Keratinocyte (primary cell): ENCODE measurements around the gene ALDH4A1. TPM values are rescaled to one million over a fixed set of nuclear protein-coding genes. Genes with fewer than 3 reads are reported as not detected.

Experiments used
- DNase-seq: peaks from one replicate; pipeline ENCODE4 v3.0.0-alpha.2; 2011; ENCODE audit warnings: low read depth, missing footprints, low spot score
- FAIRE-seq: peaks from 2 replicates; lab custom pipeline; 2011; peaks lifted over from hg19 to GRCh38; lab: Jason Lieb, UNC
- H2AFZ ChIP-seq: 2 replicates; pipeline ENCODE4 v1.6.0; 2012; ENCODE audit warnings: low read length, control low read depth, inconsistent platforms; ENCODE audit not compliant: control insufficient read depth
- H3K27ac ChIP-seq: 2 replicates; pipeline ENCODE4 v1.5.1; 2011; ENCODE audit warnings: low read length; ENCODE audit not compliant: control insufficient read depth, insufficient read depth
- H3K27me3 ChIP-seq: 3 replicates; pipeline ENCODE4 v1.6.0; 2011; ENCODE audit warnings: low read length; ENCODE audit not compliant: control insufficient read depth, insufficient read depth; ENCODE audit errors: extremely low read depth
- H3K36me3 ChIP-seq, 2 experiments: 2 replicates in 1 of 2; 3 replicates in 1 of 2; pipeline ENCODE4 v1.5.1; 2011; ENCODE audit warnings: low read length in 2 of 2, mild to moderate bottlenecking in 1 of 2; ENCODE audit not compliant: control insufficient read depth in 2 of 2, insufficient read depth in 2 of 2; ENCODE audit errors: extremely low read depth in 1 of 2
- H3K4me1 ChIP-seq: 3 replicates; pipeline ENCODE4 v1.5.1; 2011; ENCODE audit warnings: low read length; ENCODE audit not compliant: control insufficient read depth, insufficient read depth; ENCODE audit errors: extremely low read depth
- H3K4me2 ChIP-seq: 3 replicates; pipeline ENCODE4 v1.6.0; 2011; ENCODE audit warnings: low read depth, low read length; ENCODE audit not compliant: control insufficient read depth, insufficient read depth; ENCODE audit errors: extremely low read depth
- H3K4me3 ChIP-seq, 3 experiments: fragments of 200-600 bp in 1 of 3; sonication (generic) in 1 of 3; 2 replicates in 2 of 3; 3 replicates in 1 of 3; pipeline ENCODE4 v1.5.1; 2011 to 2016; ENCODE audit warnings: low read length in 3 of 3, mild to moderate bottlenecking in 3 of 3, control low read depth in 2 of 3, inconsistent platforms in 1 of 3, low read depth in 1 of 3, mixed read lengths in 1 of 3, mixed run types in 1 of 3, moderate library complexity in 1 of 3; ENCODE audit not compliant: control insufficient read depth in 2 of 3, insufficient read depth in 2 of 3; ENCODE audit errors: extremely low read depth in 1 of 3
- H3K79me2 ChIP-seq: 2 replicates; pipeline ENCODE4 v1.6.0; 2012; ENCODE audit warnings: low read length; ENCODE audit not compliant: control insufficient read depth, insufficient read depth
- H3K9ac ChIP-seq: 3 replicates; pipeline ENCODE4 v1.6.0; 2011; ENCODE audit warnings: low read length; ENCODE audit not compliant: control insufficient read depth, insufficient read depth; ENCODE audit errors: extremely low read depth
- H3K9me1 ChIP-seq: 3 replicates; pipeline ENCODE4 v1.6.0; 2011; ENCODE audit warnings: low read length; ENCODE audit not compliant: control insufficient read depth, insufficient read depth; ENCODE audit errors: extremely low read depth
- H3K9me3 ChIP-seq: 2 replicates; pipeline ENCODE4 v1.5.1; 2012; ENCODE audit warnings: low read depth, low read length; ENCODE audit not compliant: control insufficient read depth
- H4K20me1 ChIP-seq: 3 replicates; pipeline ENCODE4 v1.6.0; 2011; ENCODE audit warnings: low read length; ENCODE audit not compliant: control insufficient read depth, insufficient read depth; ENCODE audit errors: extremely low read depth
- CTCF ChIP-seq, 3 experiments: IDR thresholded peaks in 1 of 3; conservative IDR thresholded peaks in 1 of 3; optimal IDR thresholded peaks in 1 of 3; 2 replicates in 2 of 3; 3 replicates in 1 of 3; pipeline versions ENCODE3 to v1.5.1; 2011; ENCODE audit warnings: low read length in 3 of 3, mild to moderate bottlenecking in 3 of 3, moderate library complexity in 2 of 3, control low read depth in 1 of 3, inconsistent platforms in 1 of 3; ENCODE audit not compliant: insufficient read depth in 2 of 3; ENCODE audit errors: extremely low read depth in 1 of 3
- EZH2 ChIP-seq: IDR thresholded peaks from one replicate; pipeline ENCODE4 v1.6.1; 2012; ENCODE audit warnings: inconsistent platforms, mild to moderate bottlenecking, low read length, moderate library complexity
- dilution Hi-C: fragments of 300-500 bp; cut with MboI; formaldehyde crosslinking; loops from one replicate; pipeline ENCODE4 v1.7.0; 2020; ENCODE audit warnings: low sequenced_read_pairs; ENCODE audit not compliant: extremely low pct_ligation_motif_present
- polyA plus RNA-seq, 5 experiments: library from polyadenylated mRNA; depleted of rRNA in 3 of 5; stranded (reverse) in 3 of 5; stranded (forward) in 1 of 5; unstranded in 1 of 5; fragments of >200 nt; gene quantifications; 1 replicate in 1 of 5; 2 replicates in 3 of 5; 3 replicates in 1 of 5; pipeline versions ENCODE4 v1.2.1 to v1.2.3, GENCODE V29; 2011 to 2012; ENCODE audit warnings: missing spikeins in 2 of 5, low read depth in 1 of 5, low replicate concordance in 1 of 5

The ALDH4A1 gene
- polyA plus RNA-seq, 1 donor (not counting 4 experiments of a cell fraction or from before 2014, with no cell fraction given) = 52.7 TPM

GRCh38 chr1:18868801-18869424 lies 33.4 kb downstream of the ALDH4A1 start:
- H3K27ac ChIP-seq = no peak overlapping the region
- H3K4me1 ChIP-seq = no peaks in the 10 kb centered on the region
- DNase-seq (no peak), FAIRE-seq (no peak)
- no peak overlapping the region for H3K4me2 ChIP-seq
- no peak overlapping the region for H3K4me3 ChIP-seq
- H2AFZ ChIP-seq = no peak overlapping the region
- no peaks in the 10 kb centered on the region for H4K20me1 ChIP-seq
- peaks cover 6 to 13% of the 10 kb centered on the region in 2 experiments for H3K36me3 ChIP-seq
- H3K27me3 ChIP-seq = peaks cover 5% of the 10 kb centered on the region
- H3K9me3 ChIP-seq = no peaks in the 10 kb centered on the region
- dilution Hi-C loops = no loop called here
- no peaks in the 10 kb centered on the region for H3K9me1 ChIP-seq
- TF ChIP-seq EZH2 (no peak), CTCF (optimal IDR thresholded peaks at IDR 0.05 in 1 of 3, IDR thresholded peaks at IDR 0.05 in 1 of 3, conservative IDR thresholded peaks at IDR 0.05 in 1 of 3; ENCODE audit: extremely low read depth in 1 of 3, insufficient read depth in 2 of 3, low read length in 3 of 3) (no peak)
- H3K9ac ChIP-seq = no peak overlapping the region
- H3K79me2 ChIP-seq = no peaks in the 10 kb centered on the region

GRCh38 chr1:18868354-18868753 lies 34.0 kb downstream of the ALDH4A1 start:
- peaks cover 5% of the 10 kb centered on the region for H3K27me3 ChIP-seq
- no peaks in the 10 kb centered on the region for H3K4me1 ChIP-seq
- H3K27ac ChIP-seq = no peak overlapping the region
- H3K9me1 ChIP-seq = no peaks in the 10 kb centered on the region
- no peak overlapping the region for H3K9ac ChIP-seq
- H3K4me3 ChIP-seq = no peak overlapping the region
- no peak overlapping the region for H2AFZ ChIP-seq
- H4K20me1 ChIP-seq = no peaks in the 10 kb centered on the region
- no peak overlapping the region for H3K4me2 ChIP-seq
- dilution Hi-C loops = no loop called here
- H3K36me3 ChIP-seq = peaks cover 6 to 9% of the 10 kb centered on the region in 2 experiments
- H3K9me3 ChIP-seq = no peaks in the 10 kb centered on the region
- no peaks in the 10 kb centered on the region for H3K79me2 ChIP-seq
- no peak for FAIRE-seq
- DNase-seq = no peak
- TF ChIP-seq EZH2 (no peak), CTCF (optimal IDR thresholded peaks at IDR 0.05 in 1 of 3, IDR thresholded peaks at IDR 0.05 in 1 of 3, conservative IDR thresholded peaks at IDR 0.05 in 1 of 3; ENCODE audit: extremely low read depth in 1 of 3, insufficient read depth in 2 of 3, low read length in 3 of 3) (no peak)
